ENCODE data around the gene GSG1L2.

Gene GSG1L2

DNA sequence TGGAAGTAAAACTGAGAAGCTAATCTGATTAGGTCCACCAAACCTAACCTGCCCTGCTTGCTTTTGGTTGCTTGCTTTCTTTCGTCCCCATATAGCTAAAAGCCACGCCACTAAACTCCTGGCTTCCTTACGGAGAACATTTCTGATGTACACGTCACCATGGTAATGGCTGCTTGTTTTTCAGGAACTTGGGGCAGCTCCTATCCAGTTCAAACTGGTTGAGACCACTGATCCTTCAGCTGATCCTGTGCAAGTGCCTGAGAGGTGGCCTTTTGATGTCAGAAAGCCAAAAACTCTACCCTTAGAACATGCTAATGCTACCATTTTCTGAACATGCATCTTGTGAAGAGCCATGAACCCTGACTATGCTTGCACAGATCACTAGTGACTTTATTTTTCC, 16.1 kb downstream of the GSG1L2 start:
- Histone ChIP-seq H3K9me3 (ENCODE audit: control insufficient read depth, low read depth, low read length) (no peaks in the 10 kb centered on the region), H3K27ac (ENCODE audit: low read length) (no peak overlapping the region), H3K4me3 (ENCODE audit: low read length) (no peak overlapping the region), H3K27me3 (ENCODE audit: control insufficient read depth, insufficient read depth, low read length) (no peaks in the 10 kb centered on the region), H3K36me3 (ENCODE audit: control insufficient read depth, low read depth, low read length) (no peaks in the 10 kb centered on the region), H3K4me1 (ENCODE audit: control insufficient read depth, low read depth, low read length) (no peaks in the 10 kb centered on the region), H3K9ac (ENCODE audit: low read length) (no peak overlapping the region)

GRCh38 chr17:9802697-9803096, 19.2 kb downstream of the GSG1L2 start:
- H3K4me3 ChIP-seq (ENCODE audit: low read length) = no peak overlapping the region
- no peaks in the 10 kb centered on the region for H3K27me3 ChIP-seq (ENCODE audit: control insufficient read depth, insufficient read depth, low read length)
- no peaks in the 10 kb centered on the region for H3K4me1 ChIP-seq (ENCODE audit: control insufficient read depth, low read depth, low read length)
- H3K9me3 ChIP-seq (ENCODE audit: control insufficient read depth, low read depth, low read length) = no peaks in the 10 kb centered on the region
- H3K27ac ChIP-seq (ENCODE audit: low read length) = no peak overlapping the region
- no peak overlapping the region for H3K9ac ChIP-seq (ENCODE audit: low read length)
- no peaks in the 10 kb centered on the region for H3K36me3 ChIP-seq (ENCODE audit: control insufficient read depth, low read depth, low read length)

DNA sequence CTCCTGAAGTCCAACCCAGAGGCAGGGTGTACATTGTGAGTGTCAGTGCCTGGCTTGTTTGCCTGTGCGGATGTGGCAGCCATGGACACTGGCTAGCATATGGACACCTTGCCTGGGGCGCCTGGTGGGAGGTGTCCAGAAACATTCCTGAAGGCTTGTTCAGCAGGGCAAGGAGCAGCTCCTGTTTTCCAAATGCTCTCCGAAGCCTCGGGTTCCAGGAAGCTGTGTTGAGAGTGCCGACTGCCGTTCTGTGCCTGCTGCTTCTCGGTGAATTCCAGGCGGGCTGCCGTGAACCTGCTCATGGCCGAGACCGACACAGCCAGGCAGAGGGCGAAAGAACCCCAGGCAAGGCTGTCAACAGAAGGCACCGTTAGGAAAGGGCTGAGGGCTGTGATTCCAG, 19.6 kb downstream of the GSG1L2 start:
- Histone ChIP-seq H3K36me3 (ENCODE audit: control insufficient read depth, low read depth, low read length) (no peaks in the 10 kb centered on the region), H3K4me3 (ENCODE audit: low read length) (no peak overlapping the region), H3K9me3 (ENCODE audit: control insufficient read depth, low read depth, low read length) (no peaks in the 10 kb centered on the region), H3K27me3 (ENCODE audit: control insufficient read depth, insufficient read depth, low read length) (no peaks in the 10 kb centered on the region), H3K27ac (ENCODE audit: low read length) (no peak overlapping the region), H3K9ac (ENCODE audit: low read length) (no peak overlapping the region), H3K4me1 (ENCODE audit: control insufficient read depth, low read depth, low read length) (no peaks in the 10 kb centered on the region)

DNA sequence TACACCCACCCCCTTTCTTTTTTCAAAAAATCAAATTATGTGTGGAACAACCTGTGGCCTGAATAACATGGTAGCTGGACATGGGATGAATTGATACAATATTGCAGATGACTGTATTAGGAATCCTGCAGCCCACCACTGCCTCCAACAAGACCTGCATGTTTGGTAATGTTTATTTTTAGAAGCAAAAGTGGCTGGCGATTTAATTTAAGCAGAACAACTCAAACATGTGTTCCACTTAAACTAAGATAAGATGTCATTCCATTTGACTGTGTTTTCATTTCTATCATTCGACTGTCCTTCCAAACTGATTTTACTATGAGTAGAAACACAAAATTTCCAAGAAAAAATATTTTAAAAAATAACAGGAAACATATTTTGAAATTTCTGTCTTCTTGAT, 20.4 kb downstream of the GSG1L2 start:
- no peak overlapping the region for H3K27ac ChIP-seq (ENCODE audit: low read length)

GRCh38 chr17:9798724-9799123, 23.2 kb downstream of the GSG1L2 start:
- no peaks in the 10 kb centered on the region for H3K27me3 ChIP-seq (ENCODE audit: control insufficient read depth, insufficient read depth, low read length)
- H3K27ac ChIP-seq (ENCODE audit: low read length) = no peak overlapping the region
- no peak overlapping the region for H3K9ac ChIP-seq (ENCODE audit: low read length)
- no peak overlapping the region for H3K4me3 ChIP-seq (ENCODE audit: low read length)
- H3K9me3 ChIP-seq (ENCODE audit: control insufficient read depth, low read depth, low read length) = no peaks in the 10 kb centered on the region
- no peaks in the 10 kb centered on the region for H3K4me1 ChIP-seq (ENCODE audit: control insufficient read depth, low read depth, low read length)
- H3K36me3 ChIP-seq (ENCODE audit: control insufficient read depth, low read depth, low read length) = no peaks in the 10 kb centered on the region

More for the DNA sequence above, 20.4 kb downstream of the GSG1L2 start:
- no peaks in the 10 kb centered on the region for H3K27me3 ChIP-seq (ENCODE audit: control insufficient read depth, insufficient read depth, low read length)
- no peaks in the 10 kb centered on the region for H3K36me3 ChIP-seq (ENCODE audit: control insufficient read depth, low read depth, low read length)
- H3K9me3 ChIP-seq (ENCODE audit: control insufficient read depth, low read depth, low read length) = no peaks in the 10 kb centered on the region
- no peak overlapping the region for H3K9ac ChIP-seq (ENCODE audit: low read length)
- no peaks in the 10 kb centered on the region for H3K4me1 ChIP-seq (ENCODE audit: control insufficient read depth, low read depth, low read length)
- H3K4me3 ChIP-seq (ENCODE audit: low read length) = no peak overlapping the region

GRCh38 chr17:9798008-9798407, 23.9 kb downstream of the GSG1L2 start:
- no peaks in the 10 kb centered on the region for H3K36me3 ChIP-seq (ENCODE audit: control insufficient read depth, low read depth, low read length)
- no peak overlapping the region for H3K27ac ChIP-seq (ENCODE audit: low read length)
- H3K9ac ChIP-seq (ENCODE audit: low read length) = no peak overlapping the region
- no peaks in the 10 kb centered on the region for H3K27me3 ChIP-seq (ENCODE audit: control insufficient read depth, insufficient read depth, low read length)
- no peaks in the 10 kb centered on the region for H3K9me3 ChIP-seq (ENCODE audit: control insufficient read depth, low read depth, low read length)
- H3K4me1 ChIP-seq (ENCODE audit: control insufficient read depth, low read depth, low read length) = no peaks in the 10 kb centered on the region
- H3K4me3 ChIP-seq (ENCODE audit: low read length) = no peak overlapping the region

DNA sequence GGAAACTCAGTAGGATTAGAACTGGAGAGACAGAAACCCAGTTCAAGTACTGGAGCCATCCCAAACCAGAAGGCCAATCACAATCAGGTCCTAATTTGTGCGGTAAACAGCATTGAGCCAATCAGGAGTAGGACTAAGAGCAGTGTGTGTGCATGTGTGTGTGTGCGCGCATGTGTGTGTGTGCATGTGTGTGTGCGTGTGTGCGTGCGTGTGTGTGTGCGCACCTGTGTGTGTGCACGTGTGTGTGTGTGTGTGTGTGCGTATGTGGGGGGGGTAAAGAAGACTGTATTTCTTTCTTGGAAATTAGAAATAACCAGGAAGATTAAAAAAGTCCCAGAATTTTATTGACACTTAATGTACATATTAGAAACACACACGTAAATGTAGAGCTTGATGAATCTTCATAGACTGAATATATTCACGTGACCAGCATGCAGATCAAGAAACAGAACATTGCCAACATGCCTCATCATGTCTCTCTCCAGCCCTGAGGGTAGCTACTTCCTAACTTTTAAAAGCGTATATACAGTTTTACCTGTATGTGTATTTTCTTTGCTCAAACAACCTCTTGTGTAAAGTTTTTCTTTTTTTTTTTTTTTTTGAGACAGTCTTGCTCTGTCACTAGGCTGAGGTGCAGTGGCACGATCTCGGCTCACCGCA, 29.6 kb downstream of the GSG1L2 start:
- H3K36me3 ChIP-seq (ENCODE audit: control insufficient read depth, low read depth, low read length) = no peaks in the 10 kb centered on the region
- no peak overlapping the region for H3K4me3 ChIP-seq (ENCODE audit: low read length)
- no peaks in the 10 kb centered on the region for H3K4me1 ChIP-seq (ENCODE audit: control insufficient read depth, low read depth, low read length)
- no peak overlapping the region for H3K9ac ChIP-seq (ENCODE audit: low read length)
- H3K27me3 ChIP-seq (ENCODE audit: control insufficient read depth, insufficient read depth, low read length) = no peaks in the 10 kb centered on the region
- H3K9me3 ChIP-seq (ENCODE audit: control insufficient read depth, low read depth, low read length) = no peaks in the 10 kb centered on the region
- no peak overlapping the region for H3K27ac ChIP-seq (ENCODE audit: low read length)

- no peaks in the 10 kb centered on the region for H3K9me3 ChIP-seq (ENCODE audit: control insufficient read depth, low read depth, low read length)
- no peaks in the 10 kb centered on the region for H3K27me3 ChIP-seq (ENCODE audit: control insufficient read depth, insufficient read depth, low read length)
- H3K4me3 ChIP-seq (ENCODE audit: low read length) = no peak within 1 kb of the TSS
- no peaks in the 10 kb centered on the region for H3K4me1 ChIP-seq (ENCODE audit: control insufficient read depth, low read depth, low read length)
- H3K27ac ChIP-seq (ENCODE audit: low read length) = no peak within 1 kb of the TSS
- no peaks in the 10 kb centered on the region for H3K36me3 ChIP-seq (ENCODE audit: control insufficient read depth, low read depth, low read length)
- H3K9ac ChIP-seq (ENCODE audit: low read length) = no peak within 1 kb of the TSS
Measured at GRCh38 chr17:9790889-9791876, 30.7 kb downstream of the GSG1L2 start, which contains the start of gene DHRS7C. TSS of gene DHRS7C (minus strand) at chr17:9791592. CDS start at chr17:9791284, 308 bp downstream.

DNA sequence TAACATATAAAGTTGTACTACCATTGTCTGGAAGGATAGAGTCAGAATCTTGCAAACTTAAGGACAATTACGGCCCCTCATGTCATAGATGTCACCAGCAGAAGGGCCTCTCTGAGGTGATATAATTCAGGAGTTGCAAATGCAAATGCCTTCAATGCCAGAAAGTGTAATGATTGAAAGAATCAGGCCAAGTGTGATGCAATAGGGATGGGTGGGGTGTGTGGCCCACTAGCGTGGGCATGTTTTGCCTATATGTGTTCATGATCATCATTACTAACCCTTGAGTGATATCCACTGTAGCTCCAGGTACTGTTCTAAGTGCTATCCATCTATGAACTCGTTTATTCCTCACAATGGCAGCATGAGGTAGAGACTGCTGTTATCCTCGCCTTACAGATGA, 31.6 kb downstream of the GSG1L2 start:
- Histone ChIP-seq H3K27me3 (ENCODE audit: control insufficient read depth, insufficient read depth, low read length) (no peaks in the 10 kb centered on the region), H3K9me3 (ENCODE audit: control insufficient read depth, low read depth, low read length) (no peaks in the 10 kb centered on the region), H3K9ac (ENCODE audit: low read length) (no peak overlapping the region), H3K36me3 (ENCODE audit: control insufficient read depth, low read depth, low read length) (no peaks in the 10 kb centered on the region), H3K27ac (ENCODE audit: low read length) (no peak overlapping the region), H3K4me1 (ENCODE audit: control insufficient read depth, low read depth, low read length) (no peaks in the 10 kb centered on the region), H3K4me3 (ENCODE audit: low read length) (no peak overlapping the region)

- no peaks in the 10 kb centered on the region for H3K9me3 ChIP-seq (ENCODE audit: control insufficient read depth, low read depth, low read length)
- H3K27me3 ChIP-seq (ENCODE audit: control insufficient read depth, insufficient read depth, low read length) = no peaks in the 10 kb centered on the region
- H3K27ac ChIP-seq (ENCODE audit: low read length) = no peak overlapping the region
- no peak overlapping the region for H3K4me3 ChIP-seq (ENCODE audit: low read length)
- H3K4me1 ChIP-seq (ENCODE audit: control insufficient read depth, low read depth, low read length) = no peaks in the 10 kb centered on the region
- H3K9ac ChIP-seq (ENCODE audit: low read length) = no peak overlapping the region
- no peaks in the 10 kb centered on the region for H3K36me3 ChIP-seq (ENCODE audit: control insufficient read depth, low read depth, low read length)
Measured at GRCh38 chr17:9788601-9789000, 33.3 kb downstream of the GSG1L2 start.

- Histone ChIP-seq H3K36me3 (ENCODE audit: control insufficient read depth, low read depth, low read length) (no peaks in the 10 kb centered on the region), H3K4me1 (ENCODE audit: control insufficient read depth, low read depth, low read length) (no peaks in the 10 kb centered on the region), H3K27me3 (ENCODE audit: control insufficient read depth, insufficient read depth, low read length) (no peaks in the 10 kb centered on the region), H3K9ac (ENCODE audit: low read length) (no peak overlapping the region), H3K9me3 (ENCODE audit: control insufficient read depth, low read depth, low read length) (no peaks in the 10 kb centered on the region), H3K4me3 (ENCODE audit: low read length) (no peak overlapping the region), H3K27ac (ENCODE audit: low read length) (no peak overlapping the region)
Measured at GRCh38 chr17:9784544-9784943, 37.3 kb downstream of the GSG1L2 start.
